HG02610 (cell line): ENCODE data around the gene NTN5.
"Not testable (repeated sequence)": the region's sequence is repeated elsewhere in the genome, so short reads cannot be mapped to it uniquely, and the experiment has no call there.

ENCODE experiments used
- ATAC-seq: cut with Tn5 transposase; IDR thresholded peaks from one replicate; pipeline ENCODE4 v1.9.1; 2021; ENCODE audit warnings: mild to moderate bottlenecking, moderate library complexity; ENCODE audit not compliant: unreplicated experiment

The NTN5 gene

GRCh38 chr19:48702701-48703100 is 29.9 kb upstream of the NTN5 start:
- no peak for ATAC-seq

- no peak for ATAC-seq
These were observed 25.2 kb upstream of the NTN5 start for GRCh38 chr19:48698046-48698445.

GRCh38 chr19:48696353-48697010 is 23.7 kb upstream of the NTN5 start:
- no peak for ATAC-seq

DNA sequence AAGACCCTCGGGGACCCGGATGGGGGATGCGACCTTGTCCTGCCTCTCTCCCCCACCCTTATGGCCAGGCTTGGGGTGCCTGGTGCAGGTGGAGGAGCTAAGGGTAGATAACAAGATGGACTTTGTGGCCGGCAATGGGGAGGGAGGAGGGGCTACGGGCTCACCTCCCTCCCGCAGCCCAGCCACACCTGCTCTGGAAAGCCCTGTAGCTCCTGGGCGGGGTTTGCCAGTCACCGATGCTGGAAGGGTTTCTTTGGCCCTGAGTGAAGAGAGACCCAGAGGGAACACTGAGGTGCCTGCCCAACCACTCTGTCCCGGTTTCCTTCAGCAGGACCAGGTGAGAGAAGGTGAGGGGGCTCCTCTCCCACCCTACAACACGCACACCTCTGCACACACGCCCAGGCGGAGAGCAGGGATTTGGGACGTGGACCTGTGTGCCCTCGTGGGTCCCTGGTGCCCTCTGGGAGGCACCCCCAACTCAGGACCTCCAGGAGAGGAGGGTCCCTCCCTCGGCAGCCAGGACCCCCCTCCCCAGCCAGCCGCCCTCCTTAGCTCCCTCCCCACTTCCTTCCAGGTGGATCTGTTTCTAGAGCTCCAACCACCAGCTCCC is 23.0 kb upstream of the NTN5 start, which contains the start of gene FUT2:
FUT2 (plus strand) TSS at position 229 of the 610 bp plus-strand sequence. CDS start 6,986 bp downstream, outside the sequence.
- no peak for ATAC-seq

DNA sequence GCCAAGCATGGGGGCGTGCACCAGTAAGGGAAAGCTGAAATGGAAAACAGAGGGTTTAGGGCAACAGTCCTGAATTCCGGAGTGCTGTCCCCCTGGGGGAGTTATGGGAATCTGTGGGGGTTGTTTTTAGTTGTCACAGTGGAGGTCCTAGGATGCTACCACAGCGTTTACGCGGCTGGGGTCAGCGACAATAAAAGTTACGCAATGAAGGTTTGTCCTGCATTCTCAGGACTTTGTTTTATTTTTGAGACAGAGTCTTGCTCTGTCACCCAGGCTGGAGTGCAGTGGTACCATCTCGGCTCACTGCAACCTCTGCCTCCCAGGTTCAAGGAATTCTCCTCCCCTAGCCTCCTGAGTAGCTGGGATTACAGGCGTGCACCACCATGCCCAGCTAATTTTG is 20.8 kb upstream of the NTN5 start:
- not testable (repeated sequence) for ATAC-seq

GRCh38 chr19:48689449-48689848 is 16.6 kb upstream of the NTN5 start:
- ATAC-seq, result no peak

DNA sequence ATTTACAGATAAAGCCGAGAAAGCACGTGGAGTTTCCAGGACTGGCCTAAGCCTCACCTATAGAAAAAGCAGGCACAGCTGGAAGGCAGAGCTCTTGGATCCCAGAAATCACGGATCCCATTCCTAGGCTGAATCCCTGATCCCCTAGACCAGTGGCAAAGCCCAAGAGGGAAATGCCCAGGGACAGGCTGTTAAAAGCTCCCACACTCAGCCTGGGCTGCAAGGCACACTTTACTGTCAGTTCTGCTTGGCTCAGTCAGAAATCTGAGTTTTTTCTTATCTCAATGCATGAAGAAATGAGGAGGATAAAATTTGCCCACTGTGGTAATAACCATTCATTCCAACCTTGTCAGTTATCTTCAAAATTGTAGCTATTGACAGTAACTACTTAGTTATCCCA is 15.0 kb upstream of the NTN5 start:
- ATAC-seq, result no peak

GRCh38 chr19:48686637-48687036 is 13.8 kb upstream of the NTN5 start:
- ATAC-seq, result not testable (repeated sequence)

- no peak for ATAC-seq
These were observed 13.3 kb upstream of the NTN5 start for GRCh38 chr19:48686088-48686487.

DNA sequence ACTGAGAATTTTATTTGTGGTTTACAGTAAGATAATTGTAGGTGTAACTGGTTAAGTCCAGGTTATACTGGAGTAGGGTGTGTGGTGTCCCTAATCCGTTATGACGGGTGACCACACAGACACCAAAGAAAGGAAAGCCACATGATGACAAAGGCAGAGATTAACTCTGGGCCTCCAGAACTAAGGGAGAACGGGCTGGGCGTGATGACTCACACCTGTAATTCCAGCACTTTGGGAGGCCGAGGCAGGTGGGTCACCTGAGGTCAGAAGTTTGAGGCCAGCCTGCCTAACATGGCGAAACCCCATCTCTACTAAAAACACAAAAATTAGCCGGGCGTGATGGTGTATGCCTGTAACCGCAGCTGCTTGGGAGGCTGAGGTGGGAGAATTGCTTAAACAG is 12.8 kb upstream of the NTN5 start:
- no peak for ATAC-seq

GRCh38 chr19:48683349-48683748 is 10.5 kb upstream of the NTN5 start:
- no peak for ATAC-seq

DNA sequence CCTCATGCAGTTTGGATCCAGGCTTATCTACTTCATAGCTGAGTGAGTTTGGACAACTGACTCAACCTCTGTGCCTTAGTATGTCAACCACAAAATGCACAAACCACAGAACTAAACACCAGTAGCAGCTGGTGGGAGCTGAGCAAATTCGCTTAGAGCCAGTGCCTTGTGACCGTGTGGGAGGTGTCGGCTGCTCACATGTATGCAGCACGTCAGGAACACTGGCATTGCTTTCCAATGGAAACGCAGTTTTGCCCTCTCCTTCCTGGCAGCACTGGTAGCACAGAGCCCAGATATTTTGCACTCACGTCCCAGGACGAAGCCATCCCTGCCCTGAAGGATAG is 8.3 kb upstream of the NTN5 start:
- ATAC-seq, result no peak

DNA sequence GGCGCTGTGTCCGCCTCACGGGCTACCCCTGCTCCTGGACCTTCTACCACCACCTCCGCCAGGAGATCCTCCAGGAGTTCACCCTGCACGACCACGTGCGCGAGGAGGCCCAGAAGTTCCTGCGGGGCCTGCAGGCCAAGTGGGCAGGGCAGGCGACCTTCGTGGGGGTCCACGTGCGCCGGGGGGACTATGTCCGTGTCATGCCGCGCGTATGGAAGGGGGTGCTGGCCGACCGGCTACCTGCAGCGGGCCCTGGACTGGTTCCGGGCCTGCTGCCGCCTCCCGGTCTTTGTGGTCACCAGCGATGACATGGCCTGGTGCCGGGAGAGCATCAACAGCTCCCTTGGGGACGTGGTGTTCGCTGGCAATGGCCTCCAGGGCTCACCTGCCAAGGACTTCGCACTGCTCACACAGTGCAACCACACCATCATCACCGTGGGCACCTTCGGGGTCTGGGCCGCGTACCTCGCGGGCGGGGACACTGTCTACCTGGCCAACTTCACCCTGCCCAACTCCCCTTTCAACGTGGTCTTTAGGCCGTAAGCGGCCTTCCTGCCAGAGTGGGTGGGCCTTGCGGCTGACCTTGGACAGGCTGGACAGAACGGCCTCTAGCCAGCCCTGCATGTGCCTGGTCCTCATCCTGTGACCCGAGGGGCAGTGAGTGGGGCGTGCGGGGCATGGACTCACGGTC is 7.8 kb upstream of the NTN5 start:
- no peak for ATAC-seq

DNA sequence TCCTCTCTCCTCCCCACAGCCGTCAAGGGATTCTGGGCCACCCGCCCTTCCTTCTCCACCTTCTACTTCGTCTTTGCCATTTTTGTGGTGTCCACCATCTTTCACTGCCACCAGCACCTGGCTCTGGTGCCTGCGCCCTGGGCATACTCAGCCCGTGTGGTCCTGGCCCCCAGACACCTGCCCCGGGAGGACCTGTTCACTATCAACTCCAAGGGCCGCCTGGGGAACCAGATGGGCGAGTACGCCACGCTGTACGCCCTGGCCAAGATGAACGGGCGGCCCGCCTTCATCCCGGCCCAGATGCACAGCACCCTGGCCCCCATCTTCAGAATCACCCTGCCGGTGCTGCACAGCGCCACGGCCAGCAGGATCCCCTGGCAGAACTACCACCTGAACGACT is 7.2 kb upstream of the NTN5 start:
- not testable (repeated sequence) for ATAC-seq

GRCh38 chr19:48678201-48678600 is 5.4 kb upstream of the NTN5 start:
- ATAC-seq, result no peak

DNA sequence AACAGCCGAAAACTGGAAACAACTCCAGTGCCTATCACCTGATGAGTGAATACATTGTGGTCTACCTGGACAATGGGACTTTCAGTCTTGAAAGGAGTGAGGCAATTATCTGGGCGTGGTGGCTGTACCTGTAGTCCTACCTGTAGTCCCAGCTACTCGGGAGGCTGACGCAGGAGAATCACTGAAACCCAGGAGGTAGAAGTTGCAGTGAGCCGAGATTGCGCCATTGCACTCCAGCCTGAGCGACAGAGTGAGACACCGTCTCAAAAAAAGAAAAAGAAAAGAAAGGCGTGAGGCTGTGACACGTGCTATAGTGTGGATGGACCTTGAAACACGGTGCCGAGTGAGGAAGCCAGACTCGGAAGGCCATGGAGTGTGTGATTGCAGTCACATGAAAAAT is 4.1 kb upstream of the NTN5 start:
- ATAC-seq, result no peak

- ATAC-seq, result no peak
These were observed 3.7 kb upstream of the NTN5 start for GRCh38 chr19:48676487-48676886.

DNA sequence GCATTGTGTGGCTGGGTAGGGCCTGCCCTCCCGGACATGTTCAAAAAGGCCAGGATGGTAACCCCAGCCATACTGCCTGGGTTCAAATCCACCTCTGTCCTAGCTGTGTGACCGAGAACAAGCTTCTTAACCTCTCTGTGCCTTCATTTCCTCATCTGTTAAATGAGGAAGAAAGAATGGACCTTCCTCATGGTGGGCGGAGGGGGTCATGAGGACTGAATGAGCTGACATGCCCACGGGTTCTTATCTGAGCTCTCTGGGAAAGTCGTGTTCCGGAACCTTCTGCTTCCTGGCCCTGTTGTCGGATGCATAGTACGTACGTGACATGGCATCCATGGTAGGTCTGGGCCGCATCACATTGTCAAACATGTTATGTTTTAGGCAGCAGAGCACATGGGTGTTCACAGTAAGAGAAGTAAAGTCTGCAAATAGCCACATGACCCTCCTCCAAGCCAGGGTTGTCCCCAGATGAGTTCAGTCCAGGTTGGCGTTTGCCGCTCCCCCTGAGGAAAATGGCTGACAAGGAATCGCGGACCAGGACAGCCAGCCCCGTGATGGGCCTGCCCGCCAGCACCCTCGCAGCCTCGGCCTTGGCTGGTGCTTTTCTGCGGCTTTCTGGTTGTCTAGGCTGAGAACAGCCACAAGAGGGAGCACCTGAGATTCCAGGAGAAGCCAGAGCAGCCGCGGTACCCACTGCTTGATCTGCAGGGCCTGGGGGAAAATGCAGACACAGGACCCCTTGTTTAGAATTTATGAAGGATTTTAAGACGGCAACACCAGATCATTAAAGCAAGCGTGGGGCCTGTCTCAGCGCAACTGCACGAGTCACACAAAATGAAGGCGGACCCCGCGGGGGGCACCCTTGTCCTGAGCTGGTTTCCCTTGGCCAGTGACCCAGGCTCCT is 2.4 kb upstream of the NTN5 start:
- ATAC-seq, result no peak

DNA sequence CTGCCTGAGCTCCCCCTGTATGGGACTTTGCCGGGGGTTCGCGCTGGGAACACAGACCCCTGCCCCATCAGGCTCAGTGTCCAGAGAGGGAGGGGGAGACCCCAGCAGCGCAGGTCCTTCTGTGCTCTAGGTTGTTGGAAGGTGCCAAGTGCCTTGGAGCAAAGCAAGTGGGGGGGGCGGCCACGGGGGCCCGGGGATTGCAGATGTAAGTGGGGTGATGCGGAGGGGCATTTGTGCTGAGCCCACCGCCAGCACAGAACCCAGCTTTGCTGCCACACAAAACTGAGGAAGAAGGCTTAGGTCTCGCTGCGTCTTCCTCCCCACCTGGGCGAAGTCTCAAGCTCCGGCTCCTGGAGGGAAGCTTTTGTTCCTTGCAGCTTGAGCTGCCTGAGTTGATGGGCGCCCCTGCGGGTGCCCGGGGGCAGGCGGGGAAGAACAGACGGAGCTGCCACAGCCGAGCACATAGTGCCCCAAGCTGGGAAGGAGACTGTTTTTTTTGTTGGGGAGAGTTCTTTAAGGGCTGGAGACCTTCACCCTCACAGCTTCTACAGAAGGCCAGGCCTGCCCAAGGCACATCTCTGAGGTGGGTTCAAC is 1.5 kb upstream of the NTN5 start:
- ATAC-seq, result no peak

DNA sequence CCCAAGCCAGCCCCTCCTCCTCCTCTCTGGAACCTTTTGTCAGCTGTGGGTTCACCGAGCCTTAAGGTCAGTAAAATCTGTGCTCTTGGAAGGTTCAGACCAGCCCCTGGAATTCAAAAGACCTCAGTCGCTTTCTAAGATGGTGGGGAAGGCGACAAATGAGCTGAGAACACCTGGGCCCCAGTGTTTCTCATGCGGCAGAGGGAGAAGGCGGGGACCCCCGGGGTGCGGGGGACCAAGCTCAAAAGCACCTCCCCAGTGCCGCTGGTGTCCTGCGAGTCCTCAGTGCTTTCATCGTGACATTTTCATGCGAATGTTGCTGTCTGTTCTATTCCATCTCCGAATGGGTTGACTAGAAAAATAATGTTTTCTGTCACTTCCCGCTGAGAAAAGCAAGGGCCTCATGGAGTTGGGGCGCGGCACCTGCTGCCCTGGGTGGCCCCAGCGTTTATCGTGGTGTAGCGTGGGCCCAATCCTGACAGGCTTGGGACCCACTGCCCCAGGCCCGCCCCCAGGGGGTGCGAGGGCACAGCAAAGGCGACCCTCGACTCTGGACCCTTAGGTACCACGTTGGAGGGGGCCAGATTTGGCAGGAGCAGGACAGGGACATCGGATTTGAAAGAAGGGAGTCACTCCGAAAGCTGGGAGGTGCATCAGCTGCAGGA is 751 bp upstream of the NTN5 start:
- no peak for ATAC-seq
